Pancreas (tissue), 10 donors: Measurements from ENCODE around the gene SLC9A5. TPM values are rescaled to one million over a fixed set of nuclear protein-coding genes. Genes with fewer than 3 reads are reported as not detected.

Experiments used
- ATAC-seq, 4 donors: fragments of 200-7000 bp; cut with Tn5 transposase; one replicate each; pipeline versions ENCODE4 v1.8.0 to v1.9.1; 2020; ENCODE audit warnings: mild to moderate bottlenecking in 4 of 4, moderate library complexity in 4 of 4
- DNase-seq, 6 donors: peaks; one replicate each; pipeline ENCODE4 v3.0.0-alpha.2; 2020
- FAIRE-seq: peaks from 2 replicates; lab custom pipeline; 2012; peaks lifted over from hg19 to GRCh38; lab: Jason Lieb, UNC
- H3K27ac ChIP-seq, 4 donors: fragments of 200-600 bp; sonication (generic); 1 replicate in 3 of 4; 2 replicates in 1 of 4; pipeline versions ENCODE4 v1.5.0 to v1.8.0; 2020
- H3K27me3 ChIP-seq, 4 donors: fragments of 200-600 bp; one replicate each; pipeline ENCODE4 v1.8.0; 2021
- H3K36me3 ChIP-seq, 3 donors: fragments of 200-600 bp; sonication (generic) in 1 of 3; one replicate each; pipeline versions ENCODE4 v1.5.0 to v1.8.0; 2020 to 2021
- H3K4me1 ChIP-seq, 3 donors: fragments of 200-600 bp; one replicate each; pipeline ENCODE4 v1.8.0; 2021
- H3K4me3 ChIP-seq, 4 donors: fragments of 200-600 bp; sonication (generic) in 2 of 4; one replicate each; pipeline versions ENCODE4 v1.5.0 to v1.8.0; 2020 to 2021
- H3K9me3 ChIP-seq, 4 donors: fragments of 200-600 bp; one replicate each; pipeline ENCODE4 v1.8.0; 2021
- CTCF ChIP-seq, 4 donors: fragments of 200-600 bp; sonication (generic) in 3 of 4; IDR thresholded peaks; one replicate each; pipeline versions ENCODE4 v1.5.0 to v1.8.0; 2021; ENCODE audit warnings: antibody characterized with exemption in 4 of 4
- WGBS, 2 donors: extraction: QIAGEN DNeasy Blood & Tissue Kit; methylation state at CpG; one replicate each; pipeline ENCODE4 v1.1.7; 2013; 5-methylcytosine and 5-hydroxymethylcytosine counted together
- intact Hi-C, 3 donors: fragments of 100-400 bp; cut with DNase I; formaldehyde crosslinking; loops; one replicate each; pipeline versions ENCODE4 v1.11.1 to v1.14.2; 2022
- polyA plus RNA-seq, 2 donors: library from polyadenylated mRNA; stranded (reverse); fragments of 200-250 nt; gene quantifications; one replicate each; pipeline ENCODE4 v1.2.3, GENCODE V29; 2013
- total RNA-seq, 6 donors: library from RNA; stranded (reverse); fragmentation: NEBNext Ultra II Directional in 4 of 6; extraction: Animal tissue kit (Norgen Biotek cat#: 25700) in 4 of 6; gene quantifications; one replicate each; pipeline versions ENCODE4 v1.2.1 to v1.2.4, GENCODE V29; 2021 to 2023
- donor health status: healthy with polysubstance abuse.
- donor health status: DM: no; HTN: no; CAD: no; lungs with moderate emphysema.
- donor health status: DM: no; HTN: no; CAD: no.
- donor health status: control.
- donor health status: control.
- donor health status: Bipolar disorder and iron deficiency.
- donor health status: DM: yes; HTN: yes; CAD: no.
- donor health status: DM: no; HTN: no; CAD: no.
- donor health status: DM: no; HTN: no; CAD: no.
- donor health status: DM: yes; HTN: yes; CAD: no.

Gene SLC9A5
- total and polyA plus RNA-seq, 8 donors: 0.22 to 1.5 (median 0.56) TPM

GRCh38 chr16:67254801-67255552 is 6.2 kb downstream of the SLC9A5 start:
- ATAC-seq (no peak), DNase-seq (peak in 1 of 6 donors; percentile 15), FAIRE-seq (no peak)
- WGBS, 2 donors: 85 to 86% methylated on average over 18 of the region's 18 CpGs
- Histone ChIP-seq H3K9me3 (no peaks in the 10 kb centered on the region), H3K4me3 (no peak overlapping the region), H3K27ac (no peak overlapping the region), H3K27me3 (no peaks in the 10 kb centered on the region), H3K36me3 (no peaks in the 10 kb centered on the region), H3K4me1 (no peaks in the 10 kb centered on the region)
- no peak for TF ChIP-seq CTCF (IDR thresholded peaks at IDR 0.05)
- intact Hi-C loops: no loop called here

GRCh38 chr16:67255553-67256221 is 6.9 kb downstream of the SLC9A5 start:
- FAIRE-seq (no peak), DNase-seq (peak in 1 of 6 donors; percentile 15)
- intact Hi-C loops: no loop called here

GRCh38 chr16:67256701-67257230 is 8.0 kb downstream of the SLC9A5 start:
- no peaks in the 10 kb centered on the region for H3K36me3 ChIP-seq
- no peak overlapping the region for H3K4me3 ChIP-seq
- no peak for TF ChIP-seq CTCF (IDR thresholded peaks at IDR 0.05)
- ATAC-seq (no peak), FAIRE-seq (no peak), DNase-seq (no peak)
- H3K9me3 ChIP-seq: no peaks in the 10 kb centered on the region
- intact Hi-C loops: no loop called here
- no peaks in the 10 kb centered on the region for H3K27me3 ChIP-seq
- 88 to 92% methylated on average over 11 of the region's 11 CpGs for WGBS, 2 donors
- H3K4me1 ChIP-seq: no peaks in the 10 kb centered on the region
- H3K27ac ChIP-seq: no peak overlapping the region

More at GRCh38 chr16:67255553-67256221, 6.9 kb downstream of the SLC9A5 start:
- ATAC-seq: no peak
- Histone ChIP-seq H3K36me3 (no peaks in the 10 kb centered on the region), H3K4me3 (no peak overlapping the region), H3K27ac (no peak overlapping the region), H3K4me1 (no peaks in the 10 kb centered on the region), H3K9me3 (no peaks in the 10 kb centered on the region), H3K27me3 (no peaks in the 10 kb centered on the region)
- 87 to 92% methylated on average over 17 of the region's 17 CpGs for WGBS, 2 donors
- TF ChIP-seq CTCF (IDR thresholded peaks at IDR 0.05): no peak

GRCh38 chr16:67257486-67258160 is 8.8 kb downstream of the SLC9A5 start:
- H3K36me3 ChIP-seq: no peaks in the 10 kb centered on the region
- 76 to 82% methylated on average over 4 of the region's 4 CpGs for WGBS, 2 donors
- TF ChIP-seq CTCF (IDR thresholded peaks at IDR 0.05): no peak
- H3K27ac ChIP-seq: no peak overlapping the region
- H3K9me3 ChIP-seq: no peaks in the 10 kb centered on the region
- DNase-seq: no peak
- ATAC-seq: no peak
- no peaks in the 10 kb centered on the region for H3K4me1 ChIP-seq
- no peak overlapping the region for H3K4me3 ChIP-seq
- no peak for FAIRE-seq
- no peaks in the 10 kb centered on the region for H3K27me3 ChIP-seq
- intact Hi-C loops: no loop called here
